Activated T-cell treated with anti-CD3 and anti-CD28 coated beads for 24 hours (primary cell): ENCODE results near the gene LRRC42.

Experiments used
- DNase-seq: peaks from one replicate; pipeline ENCODE4 v3.0.0-alpha.2; 2020; ENCODE audit warnings: low read depth

Gene LRRC42

DNA sequence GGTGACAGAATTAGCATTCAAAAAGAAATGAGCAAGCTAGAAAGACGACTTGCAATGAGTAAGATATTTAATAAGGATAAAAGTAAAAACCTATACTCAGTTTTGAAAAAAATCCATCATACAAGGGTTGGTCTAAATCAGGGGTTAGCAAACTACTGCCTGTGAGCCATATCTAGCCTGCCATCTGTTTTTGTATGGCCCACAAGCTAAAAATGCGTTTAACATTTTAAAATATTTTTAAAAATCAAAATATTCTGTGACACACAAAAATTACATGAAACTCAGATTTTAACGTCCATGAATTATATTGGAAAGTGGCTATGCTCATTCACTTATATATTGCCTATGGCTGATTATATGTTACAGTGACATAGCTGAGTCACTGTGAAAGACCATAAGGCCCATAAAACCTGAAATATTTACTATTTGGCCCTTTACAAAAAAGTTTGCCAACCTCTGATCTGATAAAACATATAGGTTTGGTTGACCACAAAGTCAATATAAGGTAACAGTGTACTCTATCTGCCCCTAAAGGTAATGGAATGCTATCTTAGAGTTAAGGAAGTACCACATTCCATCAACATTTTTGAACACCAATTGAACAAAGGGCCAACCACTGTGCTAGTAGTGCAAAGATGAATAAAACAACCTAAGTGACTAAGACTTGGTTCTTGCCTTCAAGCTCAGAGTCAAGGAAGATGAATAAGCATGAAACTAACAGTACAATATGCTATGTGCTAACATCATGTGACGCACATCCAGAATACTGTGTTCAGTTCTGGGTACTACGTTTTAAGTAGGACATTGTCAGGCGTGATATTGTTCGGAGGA is 3.8 kb upstream of the LRRC42 start:
- DNase-seq: no peak

GRCh38 chr1:53943090-53943489 is 3.1 kb upstream of the LRRC42 start:
- no peak for DNase-seq

DNA sequence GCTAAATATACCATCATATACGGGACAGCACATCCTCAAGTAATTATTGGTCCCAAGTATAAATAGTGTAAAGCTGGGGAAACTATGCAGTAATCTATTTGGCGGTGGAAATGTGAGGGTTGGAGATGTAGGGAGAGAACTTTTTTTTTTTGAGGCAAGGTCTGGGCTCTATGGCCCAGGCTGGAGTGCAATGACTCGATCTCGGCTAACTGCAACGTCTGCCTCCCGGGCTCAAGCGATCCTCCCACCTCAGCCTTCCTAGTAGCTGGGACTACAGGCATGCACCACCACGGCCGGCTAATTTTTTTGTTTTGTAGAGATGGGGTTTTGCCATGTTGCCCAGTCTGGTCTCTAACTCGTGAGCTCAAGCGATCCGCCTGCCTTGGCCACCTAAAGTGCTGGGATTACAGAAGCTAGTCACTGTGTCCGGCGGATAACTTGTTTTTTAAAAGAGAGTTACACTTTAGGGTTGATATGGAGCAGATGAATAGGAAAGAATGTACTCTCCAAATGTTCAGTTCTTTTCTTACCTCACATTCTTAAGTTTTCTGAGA is 2.6 kb upstream of the LRRC42 start:
- DNase-seq: no peak

DNA sequence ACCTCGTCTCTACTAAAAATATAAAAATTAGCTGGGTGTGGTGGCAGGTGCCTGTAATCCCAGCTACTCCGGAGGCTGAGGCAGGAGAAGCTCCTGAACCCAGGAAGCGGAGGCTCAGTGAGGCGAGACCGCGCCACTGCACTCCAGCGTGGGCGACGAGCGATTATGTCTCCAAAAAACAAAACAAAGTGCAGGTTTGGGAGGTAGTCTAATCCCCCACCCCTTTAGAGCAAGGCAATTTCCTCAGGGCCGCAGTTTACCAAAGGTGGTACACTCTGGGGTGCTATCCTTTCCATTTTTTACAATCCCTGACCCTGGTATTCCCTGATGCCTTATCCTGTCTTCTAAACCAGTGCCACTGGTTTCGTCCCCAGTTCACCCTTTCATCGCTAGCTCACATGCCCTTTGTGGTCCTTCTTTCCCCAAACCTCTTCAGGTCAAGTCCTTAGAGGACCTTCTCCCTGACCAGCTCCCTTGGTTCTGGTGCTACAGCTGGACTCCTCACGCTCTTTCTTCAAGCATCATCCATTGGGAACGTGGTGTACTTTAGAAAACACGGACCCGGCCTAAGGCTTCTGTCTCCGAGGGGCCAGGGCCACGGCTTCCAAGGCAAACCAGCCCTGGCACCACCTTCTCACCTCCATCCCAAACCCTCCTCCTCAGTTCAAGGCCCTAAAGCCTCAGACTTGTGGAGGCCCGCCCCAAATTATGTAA is 1.5 kb upstream of the LRRC42 start:
- DNase-seq: no peak

GRCh38 chr1:53945183-53945432 is 1.0 kb upstream of the LRRC42 start:
- no peak for DNase-seq

GRCh38 chr1:53945433-53946251 is 508 bp upstream of the LRRC42 start, which contains the start of gene IFT25:
Gene IFT25, minus strand, starts transcription at chr1:53945699. Its CDS starts 5,617 bp downstream, at chr1:53940082.
- peak; percentile 97 for DNase-seq

DNA sequence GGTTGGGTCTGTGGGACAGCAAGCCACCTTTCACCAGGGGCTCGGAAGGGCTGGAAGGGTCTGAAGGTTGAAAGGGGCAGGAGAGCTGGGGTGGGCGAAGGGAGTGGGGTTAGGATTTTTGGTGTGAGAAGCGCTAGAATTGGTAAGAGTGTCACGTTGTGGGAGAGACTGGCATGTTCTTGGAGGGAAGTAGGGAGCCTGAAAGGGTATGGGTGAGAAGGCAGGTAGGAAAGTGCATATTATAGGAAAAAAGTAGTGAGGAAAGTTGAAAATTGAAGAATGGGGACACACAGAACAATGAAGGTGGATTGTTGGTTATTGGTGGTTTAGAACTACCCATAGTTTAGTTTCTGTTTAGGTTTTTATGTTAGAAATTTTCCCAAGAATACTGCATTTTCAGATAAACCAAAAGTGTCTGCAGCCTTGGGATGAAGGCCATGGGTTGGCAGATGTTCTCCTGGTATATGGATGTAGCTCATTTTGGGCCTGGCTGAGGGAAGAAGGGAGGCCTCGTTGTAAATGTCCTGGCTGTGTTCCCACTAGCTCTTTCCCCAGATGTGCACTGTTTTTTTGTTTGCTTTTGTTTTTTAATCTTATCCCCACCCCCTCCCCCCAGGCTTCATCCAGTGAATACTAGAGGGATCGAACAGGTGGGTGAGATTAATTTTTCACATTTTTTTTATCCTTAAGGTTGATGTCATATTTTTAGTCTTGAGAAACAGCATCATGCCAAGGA is 1.2 kb downstream of the LRRC42 start:
- DNase-seq: no peak

DNA sequence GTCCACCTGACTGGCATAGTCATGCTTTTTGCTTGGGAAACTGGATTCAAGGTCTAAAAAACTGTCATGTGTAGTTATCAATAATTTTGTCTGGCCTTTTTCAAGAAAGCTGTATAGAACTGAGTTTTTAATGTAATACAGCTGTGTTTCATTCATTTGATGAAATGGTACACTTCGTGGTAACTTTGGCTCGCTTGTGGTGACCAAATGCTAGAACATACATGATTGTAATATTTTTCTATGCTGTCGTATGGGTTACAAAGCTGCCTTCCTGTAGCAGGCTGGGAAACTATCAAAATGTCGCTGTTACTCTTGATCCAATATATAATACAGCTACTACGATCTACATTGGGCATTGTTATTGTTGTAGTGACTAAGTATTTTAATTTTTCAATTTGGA is 2.1 kb downstream of the LRRC42 start:
- no peak for DNase-seq

DNA sequence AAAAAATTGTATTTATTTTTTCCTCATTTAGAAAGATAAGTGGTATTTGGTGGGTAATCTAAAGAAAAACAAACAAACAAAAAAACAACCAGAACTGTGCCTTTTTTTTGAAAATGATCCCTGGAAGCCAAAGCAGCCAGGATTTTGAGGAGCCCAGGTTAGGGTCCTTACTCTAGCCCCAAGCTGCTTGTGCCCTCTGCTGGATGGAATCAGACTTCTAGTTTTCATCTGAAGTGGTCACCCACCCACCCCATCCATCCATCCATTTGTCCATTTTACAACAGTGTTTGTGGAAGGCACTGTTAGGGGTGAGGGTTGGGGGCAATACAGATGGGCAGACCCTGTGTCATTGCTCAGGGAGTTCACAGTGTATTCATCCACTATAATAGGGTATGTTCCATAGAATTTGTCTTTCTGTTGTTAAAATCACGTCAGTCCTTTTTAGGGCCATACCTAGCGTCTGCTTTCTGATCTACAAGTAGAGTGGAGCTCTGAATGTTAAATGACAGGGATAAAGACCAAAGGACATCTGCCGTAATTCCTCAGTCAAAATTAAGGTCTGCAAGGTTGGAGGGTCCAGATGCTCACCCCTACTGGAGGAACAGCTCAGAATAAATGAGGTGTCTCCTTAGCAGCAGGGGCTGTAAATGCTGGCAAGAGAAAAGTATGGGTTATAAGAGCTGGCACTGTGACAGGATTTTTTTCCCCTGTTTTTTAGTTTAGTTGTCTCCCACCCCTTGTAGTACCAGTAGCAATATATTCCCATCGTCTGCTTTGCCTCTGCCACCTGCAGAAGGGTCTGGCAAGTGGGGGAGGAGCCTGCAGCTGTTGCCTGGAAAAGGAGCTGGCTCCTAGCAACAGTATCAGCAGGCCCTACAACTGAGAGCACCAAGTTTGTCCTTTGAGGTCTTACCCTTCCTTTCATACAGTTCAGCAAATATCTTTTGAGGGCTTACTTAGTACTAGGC is 3.2 kb downstream of the LRRC42 start:
- DNase-seq: no peak

- no peak for DNase-seq
Measured at GRCh38 chr1:53951697-53952096, 5.5 kb downstream of the LRRC42 start.

DNA sequence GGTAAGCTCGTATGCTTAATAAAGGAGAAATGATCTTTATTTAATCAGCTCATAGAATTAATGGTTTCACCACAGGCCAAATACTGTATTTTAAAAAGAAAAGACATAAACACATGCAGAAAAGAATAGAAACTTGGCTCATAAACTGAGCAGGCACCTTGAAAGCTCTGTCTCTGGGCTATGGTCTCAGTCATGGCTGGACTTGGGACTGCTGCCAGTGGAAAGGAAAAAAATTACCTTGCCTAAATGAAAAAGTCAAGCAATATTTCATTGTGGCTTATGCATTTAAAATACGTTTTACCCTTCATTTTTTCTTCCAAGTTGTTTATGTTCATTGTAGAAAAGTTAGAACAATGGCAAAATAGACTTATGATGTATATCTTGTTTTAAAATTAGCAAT is 8.0 kb downstream of the LRRC42 start:
- no peak for DNase-seq

- DNase-seq: no peak
Measured at GRCh38 chr1:53956308-53957168, 10.4 kb downstream of the LRRC42 start.

DNA sequence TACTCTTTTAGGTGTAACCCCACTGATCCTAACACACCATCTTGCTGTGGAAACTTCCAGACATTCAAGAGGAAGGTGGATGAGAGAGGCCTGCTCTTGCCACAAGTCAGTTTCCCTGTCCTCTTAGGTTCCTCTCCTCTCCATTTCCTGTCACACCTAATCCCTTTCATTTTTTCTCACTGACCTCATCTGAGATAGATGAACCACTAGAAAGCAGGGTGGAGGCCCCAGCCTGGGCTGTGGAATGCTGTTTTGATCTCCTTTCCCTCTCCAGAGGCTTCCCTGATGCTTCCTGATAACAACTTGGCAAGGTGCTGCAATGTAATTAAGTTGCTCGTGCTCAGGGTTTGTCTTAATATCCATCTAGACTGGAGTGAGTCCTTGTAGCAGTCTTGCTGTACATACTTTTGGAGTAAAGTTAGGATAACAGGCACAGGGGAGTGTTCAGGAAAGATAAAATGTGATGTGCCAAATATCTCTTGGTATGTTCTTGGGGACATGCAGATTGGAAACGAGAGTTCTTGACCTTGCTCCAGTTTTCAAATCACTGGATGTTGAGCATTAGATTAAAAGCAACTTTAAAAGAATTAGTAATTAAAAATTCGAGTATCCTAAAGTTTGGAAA is 11.2 kb downstream of the LRRC42 start:
- DNase-seq: no peak

DNA sequence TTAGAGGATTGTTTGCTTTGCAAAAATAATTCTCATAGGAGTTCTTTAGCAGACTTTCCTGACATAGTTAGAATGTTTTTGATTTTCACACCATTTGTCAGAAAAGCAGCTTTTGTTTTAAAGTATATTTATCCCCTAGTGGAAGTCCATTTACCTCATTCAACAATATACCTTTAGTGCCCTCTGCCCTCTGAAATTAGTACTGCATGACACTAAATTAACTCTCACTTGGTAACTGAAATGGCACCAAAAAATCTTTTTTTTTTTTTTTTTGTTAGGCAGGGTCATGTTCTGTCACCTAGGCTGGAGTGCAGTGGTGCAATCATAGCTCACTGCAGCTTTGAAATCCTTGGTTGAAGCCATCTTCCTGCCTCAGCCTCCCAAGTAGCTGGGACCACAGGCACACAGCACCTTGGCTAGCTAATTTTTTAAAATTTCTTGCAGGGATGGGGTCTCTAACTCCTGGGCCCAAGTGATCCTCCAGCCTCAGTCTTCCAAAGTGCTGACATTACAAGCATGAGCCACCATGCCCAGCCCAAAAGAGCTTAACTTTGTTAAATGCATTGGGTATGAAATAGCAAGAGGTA is 13.6 kb downstream of the LRRC42 start:
- no peak for DNase-seq

DNA sequence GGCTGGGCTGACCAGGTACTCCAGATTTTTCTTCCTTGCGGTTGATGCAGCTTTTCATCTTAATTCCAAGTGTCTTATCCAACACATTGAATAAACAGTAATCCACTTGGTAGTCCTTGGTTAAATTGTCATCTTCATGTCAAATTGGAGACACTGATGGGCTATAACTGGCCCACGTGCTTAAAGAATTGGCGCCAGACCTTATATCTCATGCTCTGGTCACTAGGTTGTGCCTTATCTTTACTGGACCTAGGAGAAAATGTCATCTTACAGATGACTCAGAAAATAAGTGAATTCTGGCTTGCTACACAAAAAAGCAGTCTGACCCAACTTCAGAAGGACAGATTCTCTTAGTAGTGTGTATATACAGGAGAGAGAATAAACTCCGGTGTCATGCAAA is 16.2 kb downstream of the LRRC42 start:
- DNase-seq: no peak

- no peak for DNase-seq
Measured at GRCh38 chr1:53963460-53963859, 17.3 kb downstream of the LRRC42 start.

DNA sequence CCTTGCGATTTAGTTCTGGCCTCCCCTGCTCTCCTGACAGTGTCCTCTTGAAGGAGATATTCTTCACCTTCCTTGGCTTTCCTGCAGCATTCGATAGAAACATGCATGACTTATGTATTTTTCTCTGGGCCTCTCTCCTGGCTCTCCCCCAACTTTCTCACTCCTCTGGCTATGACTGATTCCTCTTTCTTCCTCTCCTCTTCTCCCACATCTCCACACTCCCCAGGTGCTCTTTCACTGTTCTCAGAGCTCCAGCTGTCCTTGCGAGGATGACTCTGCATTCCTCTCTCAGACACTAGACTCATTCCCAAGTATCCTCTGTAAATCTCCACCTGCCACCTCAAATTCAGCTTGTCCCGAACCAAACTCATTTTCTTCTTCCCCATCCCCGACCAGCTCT is 18.0 kb downstream of the LRRC42 start:
- no peak for DNase-seq

DNA sequence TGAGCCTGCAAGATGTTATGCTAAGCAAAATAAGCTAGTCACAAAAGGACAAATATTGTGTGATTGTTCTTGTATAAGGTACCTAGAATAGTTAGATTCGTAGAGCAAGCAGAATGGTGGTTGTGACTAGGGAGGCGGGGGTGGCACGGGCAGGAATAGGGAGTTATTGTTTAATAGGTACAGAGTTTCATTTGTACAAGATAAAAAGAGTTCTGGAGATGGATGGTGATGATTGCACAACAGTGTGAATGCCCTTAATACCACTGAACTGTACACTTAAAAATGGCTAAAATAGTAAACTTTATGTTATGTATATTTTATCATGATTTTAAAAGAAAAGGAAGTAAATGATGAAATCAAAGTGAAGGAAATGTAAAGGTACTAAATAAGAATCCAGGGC is 20.6 kb downstream of the LRRC42 start:
- DNase-seq: no peak
